ENCODE measurements around the gene DSCAML1.

Gene DSCAML1

GRCh38 chr11:117594721-117595120 is 202.3 kb downstream of the DSCAML1 start:
- Histone ChIP-seq H3K9me3 (ENCODE audit: control insufficient read depth, insufficient read depth, low read length) (no peaks in the 10 kb centered on the region), H3K4me3 (ENCODE audit: low read depth, low read length) (no peak overlapping the region), H3K27me3 (ENCODE audit: control insufficient read depth, insufficient read depth, low read length) (peaks cover 2% of the 10 kb centered on the region), H3K4me1 (ENCODE audit: control insufficient read depth, insufficient read depth, low read length) (no peaks in the 10 kb centered on the region), H3K9ac (ENCODE audit: low read depth, low read length) (no peak overlapping the region), H3K36me3 (ENCODE audit: control insufficient read depth, insufficient read depth, low read length) (no peaks in the 10 kb centered on the region)

- Histone ChIP-seq H3K27me3 (ENCODE audit: control insufficient read depth, insufficient read depth, low read length) (no peaks in the 10 kb centered on the region), H3K9me3 (ENCODE audit: control insufficient read depth, insufficient read depth, low read length) (no peaks in the 10 kb centered on the region), H3K4me1 (ENCODE audit: control insufficient read depth, insufficient read depth, low read length) (no peaks in the 10 kb centered on the region), H3K9ac (ENCODE audit: low read depth, low read length) (no peak overlapping the region), H3K4me3 (ENCODE audit: low read depth, low read length) (no peak overlapping the region), H3K36me3 (ENCODE audit: control insufficient read depth, insufficient read depth, low read length) (no peaks in the 10 kb centered on the region)
Measured at GRCh38 chr11:117593065-117593464, 204.0 kb downstream of the DSCAML1 start.

- no peaks in the 10 kb centered on the region for H3K36me3 ChIP-seq (ENCODE audit: control insufficient read depth, insufficient read depth, low read length)
- no peaks in the 10 kb centered on the region for H3K27me3 ChIP-seq (ENCODE audit: control insufficient read depth, insufficient read depth, low read length)
- H3K4me3 ChIP-seq (ENCODE audit: low read depth, low read length) = no peak overlapping the region
- H3K9ac ChIP-seq (ENCODE audit: low read depth, low read length) = no peak overlapping the region
- no peaks in the 10 kb centered on the region for H3K9me3 ChIP-seq (ENCODE audit: control insufficient read depth, insufficient read depth, low read length)
- no peaks in the 10 kb centered on the region for H3K4me1 ChIP-seq (ENCODE audit: control insufficient read depth, insufficient read depth, low read length)
Measured at GRCh38 chr11:117591316-117592039, 205.5 kb downstream of the DSCAML1 start.

- H3K36me3 ChIP-seq (ENCODE audit: control insufficient read depth, insufficient read depth, low read length) = no peaks in the 10 kb centered on the region
- no peaks in the 10 kb centered on the region for H3K9me3 ChIP-seq (ENCODE audit: control insufficient read depth, insufficient read depth, low read length)
- peaks cover 12% of the 10 kb centered on the region for H3K27me3 ChIP-seq (ENCODE audit: control insufficient read depth, insufficient read depth, low read length)
- peaks cover 4% of the 10 kb centered on the region for H3K4me1 ChIP-seq (ENCODE audit: control insufficient read depth, insufficient read depth, low read length)
- no peak overlapping the region for H3K4me3 ChIP-seq (ENCODE audit: low read depth, low read length)
- no peak overlapping the region for H3K9ac ChIP-seq (ENCODE audit: low read depth, low read length)
Measured at GRCh38 chr11:117589063-117589462, 208.0 kb downstream of the DSCAML1 start.

- Histone ChIP-seq H3K4me3 (ENCODE audit: low read depth, low read length) (no peak overlapping the region), H3K4me1 (ENCODE audit: control insufficient read depth, insufficient read depth, low read length) (peaks cover 11% of the 10 kb centered on the region), H3K9me3 (ENCODE audit: control insufficient read depth, insufficient read depth, low read length) (no peaks in the 10 kb centered on the region), H3K27me3 (ENCODE audit: control insufficient read depth, insufficient read depth, low read length) (peaks cover 12% of the 10 kb centered on the region), H3K9ac (ENCODE audit: low read depth, low read length) (no peak overlapping the region), H3K36me3 (ENCODE audit: control insufficient read depth, insufficient read depth, low read length) (no peaks in the 10 kb centered on the region)
Measured at GRCh38 chr11:117588166-117588810, 208.7 kb downstream of the DSCAML1 start.

GRCh38 chr11:117587416-117587815 is 209.6 kb downstream of the DSCAML1 start:
- no peaks in the 10 kb centered on the region for H3K36me3 ChIP-seq (ENCODE audit: control insufficient read depth, insufficient read depth, low read length)
- H3K9me3 ChIP-seq (ENCODE audit: control insufficient read depth, insufficient read depth, low read length) = no peaks in the 10 kb centered on the region
- no peak overlapping the region for H3K9ac ChIP-seq (ENCODE audit: low read depth, low read length)
- H3K4me1 ChIP-seq (ENCODE audit: control insufficient read depth, insufficient read depth, low read length) = peaks cover 13% of the 10 kb centered on the region
- H3K27me3 ChIP-seq (ENCODE audit: control insufficient read depth, insufficient read depth, low read length) = peaks cover 15% of the 10 kb centered on the region
- H3K4me3 ChIP-seq (ENCODE audit: low read depth, low read length) = no peak overlapping the region

GRCh38 chr11:117586392-117586791 is 210.6 kb downstream of the DSCAML1 start:
- peaks cover 15% of the 10 kb centered on the region for H3K27me3 ChIP-seq (ENCODE audit: control insufficient read depth, insufficient read depth, low read length)
- H3K36me3 ChIP-seq (ENCODE audit: control insufficient read depth, insufficient read depth, low read length) = no peaks in the 10 kb centered on the region
- H3K4me3 ChIP-seq (ENCODE audit: low read depth, low read length) = no peak overlapping the region
- H3K4me1 ChIP-seq (ENCODE audit: control insufficient read depth, insufficient read depth, low read length) = peaks cover 13% of the 10 kb centered on the region
- no peaks in the 10 kb centered on the region for H3K9me3 ChIP-seq (ENCODE audit: control insufficient read depth, insufficient read depth, low read length)
- no peak overlapping the region for H3K9ac ChIP-seq (ENCODE audit: low read depth, low read length)

GRCh38 chr11:117585631-117586030 is 211.4 kb downstream of the DSCAML1 start:
- no peaks in the 10 kb centered on the region for H3K9me3 ChIP-seq (ENCODE audit: control insufficient read depth, insufficient read depth, low read length)
- H3K9ac ChIP-seq (ENCODE audit: low read depth, low read length) = no peak overlapping the region
- peaks cover 13% of the 10 kb centered on the region for H3K4me1 ChIP-seq (ENCODE audit: control insufficient read depth, insufficient read depth, low read length)
- peaks cover 15% of the 10 kb centered on the region for H3K27me3 ChIP-seq (ENCODE audit: control insufficient read depth, insufficient read depth, low read length)
- no peaks in the 10 kb centered on the region for H3K36me3 ChIP-seq (ENCODE audit: control insufficient read depth, insufficient read depth, low read length)
- H3K4me3 ChIP-seq (ENCODE audit: low read depth, low read length) = no peak overlapping the region

- Histone ChIP-seq H3K9me3 (ENCODE audit: control insufficient read depth, insufficient read depth, low read length) (no peaks in the 10 kb centered on the region), H3K27me3 (ENCODE audit: control insufficient read depth, insufficient read depth, low read length) (peaks cover 15% of the 10 kb centered on the region), H3K4me1 (ENCODE audit: control insufficient read depth, insufficient read depth, low read length) (peaks cover 13% of the 10 kb centered on the region), H3K4me3 (ENCODE audit: low read depth, low read length) (no peak overlapping the region), H3K9ac (ENCODE audit: low read depth, low read length) (no peak overlapping the region), H3K36me3 (ENCODE audit: control insufficient read depth, insufficient read depth, low read length) (no peaks in the 10 kb centered on the region)
Measured at GRCh38 chr11:117584056-117584830, 212.8 kb downstream of the DSCAML1 start.

- H3K9me3 ChIP-seq (ENCODE audit: control insufficient read depth, insufficient read depth, low read length) = no peaks in the 10 kb centered on the region
- no peak overlapping the region for H3K4me3 ChIP-seq (ENCODE audit: low read depth, low read length)
- no peaks in the 10 kb centered on the region for H3K36me3 ChIP-seq (ENCODE audit: control insufficient read depth, insufficient read depth, low read length)
- H3K9ac ChIP-seq (ENCODE audit: low read depth, low read length) = no peak overlapping the region
- peaks cover 13% of the 10 kb centered on the region for H3K4me1 ChIP-seq (ENCODE audit: control insufficient read depth, insufficient read depth, low read length)
- peaks cover 15% of the 10 kb centered on the region for H3K27me3 ChIP-seq (ENCODE audit: control insufficient read depth, insufficient read depth, low read length)
Measured at GRCh38 chr11:117583063-117583801, 213.8 kb downstream of the DSCAML1 start.

GRCh38 chr11:117582433-117582832 is 214.6 kb downstream of the DSCAML1 start:
- Histone ChIP-seq H3K9ac (ENCODE audit: low read depth, low read length) (no peak overlapping the region), H3K4me3 (ENCODE audit: low read depth, low read length) (no peak overlapping the region), H3K27me3 (ENCODE audit: control insufficient read depth, insufficient read depth, low read length) (peaks cover 15% of the 10 kb centered on the region), H3K9me3 (ENCODE audit: control insufficient read depth, insufficient read depth, low read length) (no peaks in the 10 kb centered on the region), H3K36me3 (ENCODE audit: control insufficient read depth, insufficient read depth, low read length) (no peaks in the 10 kb centered on the region), H3K4me1 (ENCODE audit: control insufficient read depth, insufficient read depth, low read length) (peaks cover 13% of the 10 kb centered on the region)

All from iPS-15b (cell line).